GM23338 (cell line): ENCODE data around the gene STARD4. TPM values are rescaled to one million over a fixed set of nuclear protein-coding genes. Genes with fewer than 3 reads are reported as not detected.

Experiments used
- ATAC-seq: fragments of 200-7000 bp; cut with Tn5 transposase; 3 replicates; pipeline ENCODE4 v1.9.1; 2020
- DNase-seq: peaks from one replicate; pipeline ENCODE4 v3.0.0-alpha.2; 2015; ENCODE audit warnings: low spot score
- H2AFZ ChIP-seq: fragments of 200-600 bp; sonication (generic); 2 replicates; pipeline ENCODE4 v1.8.0; 2016; ENCODE audit warnings: antibody characterized with exemption, mild to moderate bottlenecking, moderate library complexity
- H3F3A ChIP-seq: fragments of 200-600 bp; sonication (generic); replicated peaks from 2 replicates; pipeline ENCODE4 v1.8.0; 2017; ENCODE audit warnings: antibody characterized with exemption, mixed run types, low read depth
- H3K27ac ChIP-seq: fragments of 200-600 bp; sonication (generic); 2 replicates; pipeline ENCODE4 v1.6.1; 2016; ENCODE audit warnings: low read depth
- H3K27me3 ChIP-seq: fragments of 200-600 bp; sonication (generic); 2 replicates; pipeline ENCODE4 v1.8.0; 2016; ENCODE audit warnings: mild to moderate bottlenecking, mixed run types, moderate library complexity; ENCODE audit not compliant: insufficient read depth
- H3K36me3 ChIP-seq: fragments of 200-600 bp; sonication (generic); 2 replicates; pipeline ENCODE4 v1.8.0; 2016; ENCODE audit warnings: mild to moderate bottlenecking; ENCODE audit not compliant: insufficient read depth
- H3K4me1 ChIP-seq: fragments of 200-600 bp; sonication (generic); 2 replicates; pipeline ENCODE4 v1.8.0; 2016; ENCODE audit warnings: mild to moderate bottlenecking, moderate library complexity; ENCODE audit not compliant: insufficient read depth
- H3K4me2 ChIP-seq: fragments of 200-600 bp; sonication (generic); 2 replicates; pipeline ENCODE4 v1.7.1; 2017; ENCODE audit warnings: mixed run types
- H3K4me3 ChIP-seq: fragments of 200-600 bp; sonication (generic); 2 replicates; pipeline ENCODE4 v1.6.1; 2016; ENCODE audit warnings: mixed run types
- H3K79me2 ChIP-seq: fragments of 200-600 bp; sonication (generic); replicated peaks from 2 replicates; pipeline ENCODE4 v1.8.0; 2017; ENCODE audit warnings: mild to moderate bottlenecking; ENCODE audit not compliant: insufficient read depth
- H3K9me2 ChIP-seq: fragments of 200-600 bp; sonication (generic); 2 replicates; pipeline ENCODE4 v1.8.0; 2017; ENCODE audit not compliant: insufficient read depth
- H4K20me1 ChIP-seq: fragments of 200-600 bp; sonication (generic); replicated peaks from 2 replicates; pipeline ENCODE4 v1.8.0; 2017; ENCODE audit warnings: mild to moderate bottlenecking; ENCODE audit not compliant: insufficient read depth
- H3K27ac Mint-ChIP-seq: 2 replicates; pipeline ENCODE4 v1.8.0; 2020; ENCODE audit warnings: inconsistent platforms, mild to moderate bottlenecking, moderate library complexity, mixed read lengths
- H3K27me3 Mint-ChIP-seq: 3 replicates; pipeline ENCODE4 v1.8.0; 2022; ENCODE audit warnings: low read depth, mild to moderate bottlenecking, moderate library complexity, mixed read lengths, inconsistent platforms; ENCODE audit not compliant: insufficient read depth, poor library complexity
- H3K36me3 Mint-ChIP-seq: 3 replicates; pipeline ENCODE4 v1.8.0; 2021; ENCODE audit warnings: low read depth, mild to moderate bottlenecking, inconsistent platforms, moderate library complexity, mixed read lengths
- H3K4me1 Mint-ChIP-seq: 3 replicates; pipeline ENCODE4 v1.8.0; 2020; ENCODE audit warnings: mild to moderate bottlenecking, inconsistent platforms, mixed read lengths
- H3K4me3 Mint-ChIP-seq: 3 replicates; pipeline ENCODE4 v1.8.0; 2021; ENCODE audit warnings: moderate library complexity, mild to moderate bottlenecking, inconsistent platforms, mixed read lengths
- H3K9me3 Mint-ChIP-seq: 3 replicates; pipeline ENCODE4 v1.8.0; 2020; ENCODE audit warnings: moderate library complexity, mild to moderate bottlenecking, inconsistent platforms, mixed read lengths
- CREB1 ChIP-seq: fragments of 250-450 bp; sonication (Bioruptor Pico); IDR thresholded peaks from 2 replicates; pipeline ENCODE4 v1.5.0; 2020; ENCODE audit warnings: low read depth, mild to moderate bottlenecking, moderate library complexity
- CTCF ChIP-seq, 2 experiments: fragments of 200-600 bp in 1 of 2; sonication (generic) in 1 of 2; conservative IDR thresholded peaks; 2 replicates each; pipeline versions ENCODE4 v1.5.1 to v1.6.1; 2016 to 2017; ENCODE audit warnings: antibody characterized with exemption in 2 of 2, low read depth in 2 of 2, mild to moderate bottlenecking in 2 of 2, moderate library complexity in 1 of 2
- EZH2 ChIP-seq: fragments of 200-600 bp; sonication (generic); IDR thresholded peaks from one replicate; pipeline ENCODE4 v1.8.0; 2017; ENCODE audit warnings: antibody characterized with exemption, mild to moderate bottlenecking, low read depth; ENCODE audit not compliant: unreplicated experiment
- STAT1 ChIP-seq: IDR thresholded peaks from one replicate; pipeline ENCODE4 v1.6.1; 2016; ENCODE audit warnings: antibody characterized with exemption; ENCODE audit not compliant: unreplicated experiment
- ZNF114 ChIP-seq: fragments of 250-450 bp; sonication (Bioruptor Pico); IDR thresholded peaks from 2 replicates; pipeline ENCODE4 v1.5.0; 2020; ENCODE audit warnings: mild to moderate bottlenecking, moderate library complexity
- ZNF462 ChIP-seq: fragments of 250-450 bp; sonication (Bioruptor Pico); IDR thresholded peaks from 2 replicates; pipeline ENCODE4 v1.5.0; 2020; ENCODE audit warnings: mild to moderate bottlenecking, moderate library complexity
- polyA plus RNA-seq: library from polyadenylated mRNA; unstranded; fragments of >200 nt; fragmentation: Nextera tagmentation; extraction: Ambion mirVana; gene quantifications from 2 replicates; pipeline ENCODE4 v1.2.1, GENCODE V29; 2016
- total RNA-seq: library from RNA; depleted of rRNA; stranded (reverse); fragments of >200 nt; shearing (Covaris generic); gene quantifications from 2 replicates; pipeline ENCODE4 v1.2.3, GENCODE V29; 2014
- TF ChIP-seq, protein P1 (sequence below): IDR thresholded peaks from one replicate; pipeline ENCODE4 v1.6.1; 2018; ENCODE audit warnings: antibody characterized with exemption; ENCODE audit not compliant: unreplicated experiment

Gene STARD4
- total and polyA plus RNA-seq, 2 experiments from 2014 or later, result 25.0 to 92.0 TPM

- Histone ChIP-seq H3K36me3 (no peaks in the 10 kb centered on the region), H3K27me3 (no peaks in the 10 kb centered on the region), H3K4me3 (no peak overlapping the region), H3K4me2 (no peak overlapping the region), H3K4me1 (no peaks in the 10 kb centered on the region), H3K9me2 (no peaks in the 10 kb centered on the region), H4K20me1 (no peaks in the 10 kb centered on the region), H3K27ac (no peak overlapping the region), H3K79me2 (no peaks in the 10 kb centered on the region), H2AFZ (no peak overlapping the region), H3F3A (no peaks in the 10 kb centered on the region)
- Mint-ChIP-seq H3K27me3 (peaks cover 5% of the 10 kb centered on the region), H3K4me1 (no peaks in the 10 kb centered on the region), H3K36me3 (no peaks in the 10 kb centered on the region), H3K4me3 (no peak overlapping the region), H3K9me3 (no peaks in the 10 kb centered on the region), H3K27ac (no peak overlapping the region)
- TF ChIP-seq CTCF (conservative IDR thresholded peaks at IDR 0.05; ENCODE audit: low read depth in 2 of 2), result no peak
- TF ChIP-seq ZNF114 (CRISPR knock-in tag), result no peak
- no peak for TF ChIP-seq EZH2
- no peak for TF ChIP-seq ZNF462
- TF ChIP-seq STAT1, result no peak
- TF ChIP-seq, protein P1, sequence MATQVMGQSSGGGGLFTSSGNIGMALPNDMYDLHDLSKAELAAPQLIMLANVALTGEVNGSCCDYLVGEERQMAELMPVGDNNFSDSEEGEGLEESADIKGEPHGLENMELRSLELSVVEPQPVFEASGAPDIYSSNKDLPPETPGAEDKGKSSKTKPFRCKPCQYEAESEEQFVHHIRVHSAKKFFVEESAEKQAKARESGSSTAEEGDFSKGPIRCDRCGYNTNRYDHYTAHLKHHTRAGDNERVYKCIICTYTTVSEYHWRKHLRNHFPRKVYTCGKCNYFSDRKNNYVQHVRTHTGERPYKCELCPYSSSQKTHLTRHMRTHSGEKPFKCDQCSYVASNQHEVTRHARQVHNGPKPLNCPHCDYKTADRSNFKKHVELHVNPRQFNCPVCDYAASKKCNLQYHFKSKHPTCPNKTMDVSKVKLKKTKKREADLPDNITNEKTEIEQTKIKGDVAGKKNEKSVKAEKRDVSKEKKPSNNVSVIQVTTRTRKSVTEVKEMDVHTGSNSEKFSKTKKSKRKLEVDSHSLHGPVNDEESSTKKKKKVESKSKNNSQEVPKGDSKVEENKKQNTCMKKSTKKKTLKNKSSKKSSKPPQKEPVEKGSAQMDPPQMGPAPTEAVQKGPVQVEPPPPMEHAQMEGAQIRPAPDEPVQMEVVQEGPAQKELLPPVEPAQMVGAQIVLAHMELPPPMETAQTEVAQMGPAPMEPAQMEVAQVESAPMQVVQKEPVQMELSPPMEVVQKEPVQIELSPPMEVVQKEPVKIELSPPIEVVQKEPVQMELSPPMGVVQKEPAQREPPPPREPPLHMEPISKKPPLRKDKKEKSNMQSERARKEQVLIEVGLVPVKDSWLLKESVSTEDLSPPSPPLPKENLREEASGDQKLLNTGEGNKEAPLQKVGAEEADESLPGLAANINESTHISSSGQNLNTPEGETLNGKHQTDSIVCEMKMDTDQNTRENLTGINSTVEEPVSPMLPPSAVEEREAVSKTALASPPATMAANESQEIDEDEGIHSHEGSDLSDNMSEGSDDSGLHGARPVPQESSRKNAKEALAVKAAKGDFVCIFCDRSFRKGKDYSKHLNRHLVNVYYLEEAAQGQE, result no peak
- no peak for TF ChIP-seq CREB1 (CRISPR knock-in tag)
- DNase-seq (no peak), ATAC-seq (no peak)
Measured at GRCh38 chr5:111480346-111480745, 32.0 kb downstream of the STARD4 start.
